SK-N-SH (cell line): ENCODE results near the gene CCNL1. TPM values are rescaled to one million over a fixed set of nuclear protein-coding genes. Genes with fewer than 3 reads are reported as not detected.

Experiments
- CTCF ChIA-PET: fragments of 300-600, 350-600 bp; formaldehyde crosslinking; extraction: SDS; loops from one replicate; lab custom pipeline; 2021; lab: Yijun Ruan, JAX
- POLR2A ChIA-PET: fragments of 350-600 bp; sonication (Branson Sonifier 250); formaldehyde crosslinking; extraction: SDS; loops from one replicate; lab custom pipeline; 2020; ENCODE audit warnings: antibody characterized with exemption, inconsistent platforms; lab: Yijun Ruan, JAX
- DNase-seq: peaks from one replicate; pipeline ENCODE4 v3.0.0; 2012
- H2AFZ ChIP-seq: fragments of 200-600 bp; sonication (generic); 2 replicates; pipeline ENCODE4 v1.8.1; 2016; ENCODE audit warnings: antibody characterized with exemption, mild to moderate bottlenecking, low read depth
- H3F3A ChIP-seq: fragments of 200-600 bp; sonication (generic); replicated peaks from 2 replicates; pipeline ENCODE3; 2016; ENCODE audit warnings: antibody characterized with exemption, mild to moderate bottlenecking; ENCODE audit not compliant: insufficient read depth
- H3K27ac ChIP-seq, 2 experiments: fragments of 200-500 bp in 1 of 2; fragments of 200-600 bp in 1 of 2; sonication (Bioruptor generic) in 1 of 2; sonication (generic), shearing (Covaris generic) in 1 of 2; 2 replicates each; pipeline versions ENCODE4 v1.5.1 to v1.6.1; 2014 to 2016; ENCODE audit warnings: low read depth in 2 of 2, inconsistent platforms in 1 of 2, low read length in 1 of 2, mild to moderate bottlenecking in 1 of 2, mixed read lengths in 1 of 2
- H3K27me3 ChIP-seq: fragments of 200-600 bp; sonication (generic), shearing (Covaris generic); 2 replicates; pipeline ENCODE4 v1.6.1; 2016; ENCODE audit warnings: mixed run types; ENCODE audit not compliant: insufficient read depth
- H3K36me3 ChIP-seq, 2 experiments: fragments of 200-500 bp in 1 of 2; fragments of 200-600 bp in 1 of 2; sonication (Bioruptor generic) in 1 of 2; sonication (generic) in 1 of 2; replicated peaks in 1 of 2; 2 replicates each; pipeline versions ENCODE3 to v1.5.1; 2014 to 2016; ENCODE audit warnings: low read length in 1 of 2, mild to moderate bottlenecking in 1 of 2; ENCODE audit not compliant: insufficient read depth in 2 of 2, control insufficient read depth in 1 of 2
- H3K4me1 ChIP-seq, 2 experiments: fragments of 200-500 bp in 1 of 2; fragments of 200-600 bp in 1 of 2; sonication (Bioruptor generic) in 1 of 2; sonication (generic), shearing (Covaris generic) in 1 of 2; 2 replicates each; pipeline versions ENCODE4 v1.5.1 to v1.6.1; 2014 to 2016; ENCODE audit warnings: low read depth in 1 of 2, low read length in 1 of 2, mixed run types in 1 of 2; ENCODE audit not compliant: insufficient read depth in 2 of 2, control insufficient read depth in 1 of 2
- H3K4me2 ChIP-seq: fragments of 200-600 bp; sonication (generic), shearing (Covaris generic); 2 replicates; pipeline ENCODE4 v1.6.1; 2017; ENCODE audit warnings: mixed run types
- H3K4me3 ChIP-seq, 2 experiments: fragments of 200-500 bp in 1 of 2; fragments of 200-600 bp in 1 of 2; sonication (Bioruptor generic) in 1 of 2; sonication (generic), shearing (Covaris generic) in 1 of 2; 2 replicates each; pipeline versions ENCODE4 v1.5.1 to v1.8.1; 2014 to 2016; ENCODE audit warnings: low read depth in 2 of 2, inconsistent platforms in 1 of 2, low read length in 1 of 2, mild to moderate bottlenecking in 1 of 2, mixed read lengths in 1 of 2, moderate library complexity in 1 of 2
- H3K79me2 ChIP-seq: fragments of 200-600 bp; sonication (generic); 2 replicates; pipeline ENCODE4 v1.8.1; 2017; ENCODE audit warnings: mild to moderate bottlenecking; ENCODE audit not compliant: insufficient read depth
- H3K9ac ChIP-seq: fragments of 200-600 bp; sonication (generic); 2 replicates; pipeline ENCODE4 v1.6.1; 2017; ENCODE audit warnings: mixed run types
- H3K9me2 ChIP-seq: fragments of 200-600 bp; sonication (generic); 2 replicates; pipeline ENCODE4 v1.6.1; 2017; ENCODE audit warnings: mixed run types
- H3K9me3 ChIP-seq: fragments of 200-600 bp; sonication (generic); 2 replicates; pipeline ENCODE4 v1.6.1; 2017; ENCODE audit warnings: mixed run types, mild to moderate bottlenecking, moderate library complexity
- H4K20me1 ChIP-seq: fragments of 200-600 bp; sonication (generic); 2 replicates; pipeline ENCODE4 v1.6.1; 2017; ENCODE audit warnings: mild to moderate bottlenecking, mixed run types; ENCODE audit not compliant: insufficient read depth
- CHD2 ChIP-seq: fragments of 150-350 bp; IDR thresholded peaks from 2 replicates; pipeline ENCODE4 v1.6.1; 2018; ENCODE audit warnings: low read length; ENCODE audit not compliant: partially characterized antibody
- ELF1 ChIP-seq: IDR thresholded peaks from 2 replicates; pipeline ENCODE4 v1.4.0; 2012
- EZH2phosphoT487 ChIP-seq: fragments of 200-600 bp; sonication (generic); IDR thresholded peaks from 2 replicates; pipeline ENCODE4 v1.6.1; 2017; ENCODE audit warnings: low read depth, mixed run types, mild to moderate bottlenecking, antibody characterized with exemption, moderate library complexity, borderline replicate concordance
- FOXJ3 ChIP-seq: sonication (generic); formaldehyde crosslinking; IDR thresholded peaks from 2 replicates; pipeline ENCODE4 v1.5.1; 2020; ENCODE audit warnings: mild to moderate bottlenecking, missing genetic modification reagents
- GABPA ChIP-seq: IDR thresholded peaks from 2 replicates; pipeline ENCODE4 v1.4.0; 2012; ENCODE audit warnings: low read depth, mild to moderate bottlenecking
- GATA2 ChIP-seq: sonication (generic); formaldehyde crosslinking; IDR thresholded peaks from 2 replicates; pipeline ENCODE4 v1.5.0; 2020; ENCODE audit warnings: mild to moderate bottlenecking, missing genetic modification reagents
- MXI1 ChIP-seq: IDR thresholded peaks from 2 replicates; pipeline ENCODE4 v1.6.1; 2012; ENCODE audit warnings: mild to moderate bottlenecking, low read depth, low read length, improper control_type of control experiment
- NFIC ChIP-seq: IDR thresholded peaks from 2 replicates; pipeline ENCODE4 v1.4.0; 2012; ENCODE audit warnings: borderline replicate concordance
- POLR2AphosphoS5 ChIP-seq: IDR thresholded peaks from 2 replicates; pipeline ENCODE4 v1.6.1; 2012; ENCODE audit warnings: low read depth, low read length
- RCOR1 ChIP-seq: fragments of 150-350 bp; IDR thresholded peaks from 2 replicates; pipeline ENCODE4 v1.6.1; 2017; ENCODE audit warnings: antibody characterized with exemption, low read length
- RFX5 ChIP-seq: IDR thresholded peaks from 2 replicates; pipeline ENCODE4 v1.6.1; 2012; ENCODE audit warnings: mild to moderate bottlenecking, improper control_type of control experiment, low read length
- RXRA ChIP-seq: IDR thresholded peaks from 2 replicates; pipeline ENCODE4 v1.4.0; 2012; ENCODE audit warnings: low read depth, mild to moderate bottlenecking, borderline replicate concordance
- TAF1 ChIP-seq: IDR thresholded peaks from 2 replicates; pipeline ENCODE4 v1.6.1; 2012; ENCODE audit warnings: low read depth, mild to moderate bottlenecking, low read length, moderate library complexity, borderline replicate concordance
- TEAD4 ChIP-seq: IDR thresholded peaks from 2 replicates; pipeline ENCODE4 v1.4.0; 2012; ENCODE audit warnings: mild to moderate bottlenecking, borderline replicate concordance; ENCODE audit not compliant: insufficient read depth
- YY1 ChIP-seq: IDR thresholded peaks from 2 replicates; pipeline ENCODE4 v1.4.0; 2012; ENCODE audit warnings: low read depth, mild to moderate bottlenecking
- WGBS: methylation state at CpG from one replicate; pipeline ENCODE4 v1.1.6; 2017; ENCODE audit warnings: low lambda C conversion rate; 5-methylcytosine and 5-hydroxymethylcytosine counted together
- polyA plus RNA-seq, 3 experiments: library from polyadenylated mRNA; depleted of rRNA; stranded (reverse); fragments of >200 nt; gene quantifications; 2 replicates each; pipeline ENCODE4 v1.2.3, GENCODE V29; 2012
- TF ChIP-seq, protein P1 (sequence below): fragments of 200-600 bp; sonication (generic); IDR thresholded peaks from 2 replicates; pipeline ENCODE4 v1.6.1; 2017; ENCODE audit warnings: antibody characterized with exemption, mild to moderate bottlenecking, moderate library complexity
- TF ChIP-seq, protein P2 (sequence below): IDR thresholded peaks from 2 replicates; pipeline ENCODE4 v1.4.0; 2012; ENCODE audit warnings: low read depth, borderline replicate concordance
- TF ChIP-seq, protein P3 (sequence below): IDR thresholded peaks from 2 replicates; pipeline ENCODE4; 2012
- TF ChIP-seq, protein P4 (sequence below): IDR thresholded peaks from 2 replicates; pipeline ENCODE4 v1.4.0; 2012; ENCODE audit warnings: low read depth, borderline replicate concordance
- TF ChIP-seq, protein P5 (sequence below): IDR thresholded peaks from 2 replicates; pipeline ENCODE4 v1.6.1; 2012; ENCODE audit warnings: mild to moderate bottlenecking, low read depth, low read length, moderate library complexity

Gene CCNL1
- polyA plus RNA-seq, 1 of the 3 experiments (the other 2 are of a cell fraction): 99.8 TPM

DNA sequence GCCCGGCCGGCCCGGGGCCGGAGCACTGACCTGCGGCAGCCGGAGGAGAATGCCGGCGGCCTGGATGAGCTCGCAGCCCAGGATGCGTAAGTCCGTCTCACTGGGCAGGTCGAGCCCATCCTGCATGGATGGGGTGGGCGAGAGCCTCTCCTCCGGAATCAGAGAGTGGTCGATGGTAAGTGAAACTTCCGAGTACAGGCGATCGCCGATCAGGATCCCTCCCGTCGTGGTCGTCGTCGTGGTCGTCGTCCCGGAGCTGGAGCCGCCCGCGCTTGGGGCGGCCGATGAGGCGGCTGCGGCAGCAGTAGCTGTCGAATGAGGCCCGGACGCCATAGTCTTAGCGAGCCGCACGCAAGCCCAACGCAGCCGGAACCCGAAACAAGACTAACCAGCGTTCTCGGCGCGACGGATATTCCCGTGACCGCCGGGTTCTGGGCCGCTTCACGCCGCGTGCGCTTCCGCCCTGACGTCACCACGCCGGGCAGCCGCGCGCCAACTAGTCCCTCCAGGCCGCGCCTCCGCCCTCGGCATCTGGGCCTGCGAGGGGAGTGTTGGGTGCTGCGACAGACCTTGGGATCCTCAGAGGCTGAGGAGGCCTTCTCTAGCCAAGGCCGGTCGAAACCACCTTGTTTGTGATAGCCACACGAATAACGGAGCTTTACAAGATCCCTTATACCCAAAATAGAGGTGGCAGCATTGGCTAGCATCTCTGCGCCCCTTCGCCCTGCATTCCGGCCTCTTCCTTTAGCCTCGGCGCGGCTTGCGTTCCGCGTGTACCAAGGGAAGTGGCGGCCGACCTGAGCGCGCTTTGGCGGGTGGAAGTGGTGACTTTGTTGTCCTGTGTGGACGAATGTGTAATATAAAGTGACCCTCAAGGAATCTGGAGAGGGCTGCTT is at the start of gene CCNL1 (continued):
- TF ChIP-seq, protein P1, sequence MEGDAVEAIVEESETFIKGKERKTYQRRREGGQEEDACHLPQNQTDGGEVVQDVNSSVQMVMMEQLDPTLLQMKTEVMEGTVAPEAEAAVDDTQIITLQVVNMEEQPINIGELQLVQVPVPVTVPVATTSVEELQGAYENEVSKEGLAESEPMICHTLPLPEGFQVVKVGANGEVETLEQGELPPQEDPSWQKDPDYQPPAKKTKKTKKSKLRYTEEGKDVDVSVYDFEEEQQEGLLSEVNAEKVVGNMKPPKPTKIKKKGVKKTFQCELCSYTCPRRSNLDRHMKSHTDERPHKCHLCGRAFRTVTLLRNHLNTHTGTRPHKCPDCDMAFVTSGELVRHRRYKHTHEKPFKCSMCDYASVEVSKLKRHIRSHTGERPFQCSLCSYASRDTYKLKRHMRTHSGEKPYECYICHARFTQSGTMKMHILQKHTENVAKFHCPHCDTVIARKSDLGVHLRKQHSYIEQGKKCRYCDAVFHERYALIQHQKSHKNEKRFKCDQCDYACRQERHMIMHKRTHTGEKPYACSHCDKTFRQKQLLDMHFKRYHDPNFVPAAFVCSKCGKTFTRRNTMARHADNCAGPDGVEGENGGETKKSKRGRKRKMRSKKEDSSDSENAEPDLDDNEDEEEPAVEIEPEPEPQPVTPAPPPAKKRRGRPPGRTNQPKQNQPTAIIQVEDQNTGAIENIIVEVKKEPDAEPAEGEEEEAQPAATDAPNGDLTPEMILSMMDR: no peak
- TF ChIP-seq, protein P2, sequence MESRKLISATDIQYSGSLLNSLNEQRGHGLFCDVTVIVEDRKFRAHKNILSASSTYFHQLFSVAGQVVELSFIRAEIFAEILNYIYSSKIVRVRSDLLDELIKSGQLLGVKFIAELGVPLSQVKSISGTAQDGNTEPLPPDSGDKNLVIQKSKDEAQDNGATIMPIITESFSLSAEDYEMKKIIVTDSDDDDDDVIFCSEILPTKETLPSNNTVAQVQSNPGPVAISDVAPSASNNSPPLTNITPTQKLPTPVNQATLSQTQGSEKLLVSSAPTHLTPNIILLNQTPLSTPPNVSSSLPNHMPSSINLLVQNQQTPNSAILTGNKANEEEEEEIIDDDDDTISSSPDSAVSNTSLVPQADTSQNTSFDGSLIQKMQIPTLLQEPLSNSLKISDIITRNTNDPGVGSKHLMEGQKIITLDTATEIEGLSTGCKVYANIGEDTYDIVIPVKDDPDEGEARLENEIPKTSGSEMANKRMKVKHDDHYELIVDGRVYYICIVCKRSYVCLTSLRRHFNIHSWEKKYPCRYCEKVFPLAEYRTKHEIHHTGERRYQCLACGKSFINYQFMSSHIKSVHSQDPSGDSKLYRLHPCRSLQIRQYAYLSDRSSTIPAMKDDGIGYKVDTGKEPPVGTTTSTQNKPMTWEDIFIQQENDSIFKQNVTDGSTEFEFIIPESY: peak; percentile 92; the same call in 1 of the 2 replicates
- no peak for TF ChIP-seq RFX5
- TF ChIP-seq, protein P3, sequence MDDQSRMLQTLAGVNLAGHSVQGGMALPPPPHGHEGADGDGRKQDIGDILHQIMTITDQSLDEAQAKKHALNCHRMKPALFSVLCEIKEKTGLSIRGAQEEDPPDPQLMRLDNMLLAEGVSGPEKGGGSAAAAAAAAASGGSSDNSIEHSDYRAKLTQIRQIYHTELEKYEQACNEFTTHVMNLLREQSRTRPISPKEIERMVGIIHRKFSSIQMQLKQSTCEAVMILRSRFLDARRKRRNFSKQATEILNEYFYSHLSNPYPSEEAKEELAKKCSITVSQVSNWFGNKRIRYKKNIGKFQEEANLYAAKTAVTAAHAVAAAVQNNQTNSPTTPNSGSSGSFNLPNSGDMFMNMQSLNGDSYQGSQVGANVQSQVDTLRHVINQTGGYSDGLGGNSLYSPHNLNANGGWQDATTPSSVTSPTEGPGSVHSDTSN: peak; percentile 90
- TF ChIP-seq NFIC: no peak
- peak; percentile 98 for TF ChIP-seq CHD2
- TF ChIP-seq EZH2phosphoT487: no peak
- peak; percentile 100 for TF ChIP-seq TAF1

DNA sequence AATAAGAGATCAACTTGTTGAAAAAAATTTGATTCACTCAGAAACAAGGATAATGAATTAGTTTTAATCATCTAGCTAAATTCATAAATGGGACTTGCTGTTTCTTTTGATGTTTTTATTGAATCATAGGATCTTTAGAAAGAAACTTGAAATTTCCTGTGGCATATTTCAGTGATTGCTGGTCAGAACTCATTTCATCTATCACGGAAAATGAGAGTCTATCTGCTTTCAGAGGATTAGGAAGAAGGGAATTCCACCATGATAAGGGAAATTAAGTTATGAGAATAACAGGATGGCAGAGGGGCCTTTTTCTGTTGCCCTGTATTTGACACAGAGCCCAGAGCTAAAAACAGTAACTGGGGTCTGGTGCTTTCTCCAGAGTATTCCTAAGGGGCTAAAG is 44.9 kb upstream of the CCNL1 start:
- Histone ChIP-seq H2AFZ (0 out of 2 replicates have a peak overlapping the region, but pooled peaks have one; percentile 27), H3K79me2 (no peaks in the 10 kb centered on the region), H3K4me2 (no peak overlapping the region), H3K9ac (no peak overlapping the region), H3K9me3 (no peaks in the 10 kb centered on the region), H3F3A (peaks cover 5% of the 10 kb centered on the region), H3K27ac (no peak overlapping the region), H3K9me2 (no peaks in the 10 kb centered on the region), H3K36me3 (no peaks in the 10 kb centered on the region), H3K27me3 (no peaks in the 10 kb centered on the region), H4K20me1 (no peaks in the 10 kb centered on the region), H3K4me3 (no peak overlapping the region), H3K4me1 (peaks cover 6 to 13% of the 10 kb centered on the region in 2 experiments; a peak in 3 of 4 replicates)
- 80% methylated on average over 1 of the region's 1 CpG for WGBS
- DNase-seq: peak; percentile 61
- POLR2A ChIA-PET: no interaction called here
- CTCF ChIA-PET: interaction anchor here (0.8 to 8.9 kb wide), 40 partner anchors 9 to 1325 kb away, joined by 3 to 142 read pairs (median 5); partner anchors contain the start of genes CCNL1, PTX3 and VEPH1
- TF ChIP-seq TEAD4 (no peak), FOXJ3 (CRISPR knock-in tag) (no peak; the same call in 1 of the 2 replicates), ELF1 (no peak), RXRA (no peak), YY1 (no peak), POLR2AphosphoS5 (no peak), GABPA (no peak), CHD2 (no peak), RCOR1 (peak; percentile 48; the same call in 1 of the 2 replicates), GATA2 (CRISPR knock-in tag) (peak; percentile 68), MXI1 (0 out of 2 replicates have a peak, but pooled peaks have one; percentile 3)
- TF ChIP-seq, protein P4, sequence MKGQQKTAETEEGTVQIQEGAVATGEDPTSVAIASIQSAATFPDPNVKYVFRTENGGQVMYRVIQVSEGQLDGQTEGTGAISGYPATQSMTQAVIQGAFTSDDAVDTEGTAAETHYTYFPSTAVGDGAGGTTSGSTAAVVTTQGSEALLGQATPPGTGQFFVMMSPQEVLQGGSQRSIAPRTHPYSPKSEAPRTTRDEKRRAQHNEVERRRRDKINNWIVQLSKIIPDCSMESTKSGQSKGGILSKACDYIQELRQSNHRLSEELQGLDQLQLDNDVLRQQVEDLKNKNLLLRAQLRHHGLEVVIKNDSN: no peak
- TF ChIP-seq, protein P5, sequence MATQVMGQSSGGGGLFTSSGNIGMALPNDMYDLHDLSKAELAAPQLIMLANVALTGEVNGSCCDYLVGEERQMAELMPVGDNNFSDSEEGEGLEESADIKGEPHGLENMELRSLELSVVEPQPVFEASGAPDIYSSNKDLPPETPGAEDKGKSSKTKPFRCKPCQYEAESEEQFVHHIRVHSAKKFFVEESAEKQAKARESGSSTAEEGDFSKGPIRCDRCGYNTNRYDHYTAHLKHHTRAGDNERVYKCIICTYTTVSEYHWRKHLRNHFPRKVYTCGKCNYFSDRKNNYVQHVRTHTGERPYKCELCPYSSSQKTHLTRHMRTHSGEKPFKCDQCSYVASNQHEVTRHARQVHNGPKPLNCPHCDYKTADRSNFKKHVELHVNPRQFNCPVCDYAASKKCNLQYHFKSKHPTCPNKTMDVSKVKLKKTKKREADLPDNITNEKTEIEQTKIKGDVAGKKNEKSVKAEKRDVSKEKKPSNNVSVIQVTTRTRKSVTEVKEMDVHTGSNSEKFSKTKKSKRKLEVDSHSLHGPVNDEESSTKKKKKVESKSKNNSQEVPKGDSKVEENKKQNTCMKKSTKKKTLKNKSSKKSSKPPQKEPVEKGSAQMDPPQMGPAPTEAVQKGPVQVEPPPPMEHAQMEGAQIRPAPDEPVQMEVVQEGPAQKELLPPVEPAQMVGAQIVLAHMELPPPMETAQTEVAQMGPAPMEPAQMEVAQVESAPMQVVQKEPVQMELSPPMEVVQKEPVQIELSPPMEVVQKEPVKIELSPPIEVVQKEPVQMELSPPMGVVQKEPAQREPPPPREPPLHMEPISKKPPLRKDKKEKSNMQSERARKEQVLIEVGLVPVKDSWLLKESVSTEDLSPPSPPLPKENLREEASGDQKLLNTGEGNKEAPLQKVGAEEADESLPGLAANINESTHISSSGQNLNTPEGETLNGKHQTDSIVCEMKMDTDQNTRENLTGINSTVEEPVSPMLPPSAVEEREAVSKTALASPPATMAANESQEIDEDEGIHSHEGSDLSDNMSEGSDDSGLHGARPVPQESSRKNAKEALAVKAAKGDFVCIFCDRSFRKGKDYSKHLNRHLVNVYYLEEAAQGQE: no peak
